NCI-H524 treated with DMSO at 0.1 percent for 48 hours (cell line): ENCODE data around the gene XRCC2.
"Not testable (repeated sequence)": the region's sequence is repeated elsewhere in the genome, so short reads cannot be mapped to it uniquely, and the experiment has no call there.

Experiments used
- DNase-seq: peaks from one replicate; lab custom pipeline; 2025; lab: John Stamatoyannopoulos, UW

The XRCC2 gene

DNA sequence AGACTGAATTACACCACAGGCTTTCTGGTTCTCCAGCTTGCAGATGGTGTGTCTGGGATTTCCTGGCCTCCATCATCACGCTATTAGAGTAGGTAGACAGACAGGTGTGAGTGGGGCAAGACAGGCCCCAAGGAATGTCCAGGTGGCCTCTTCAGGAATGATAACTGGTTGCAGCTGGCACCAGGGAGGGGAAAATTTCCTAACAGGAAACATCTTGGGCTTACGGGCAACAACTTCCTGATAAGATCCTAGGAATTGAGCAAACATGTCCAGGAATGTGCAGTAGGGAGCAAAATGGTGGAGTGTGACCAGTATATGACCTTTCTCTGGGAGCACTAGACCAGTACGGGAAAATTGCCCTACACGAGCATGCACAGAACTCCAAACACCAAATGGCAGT is 11.3 kb downstream of the XRCC2 start:
- DNase-seq, result no peak

- no peak for DNase-seq
Observed at GRCh38 chr7:152663931-152664330, 12.0 kb downstream of the XRCC2 start.

GRCh38 chr7:152663148-152663740 is 12.7 kb downstream of the XRCC2 start:
- no peak for DNase-seq

DNA sequence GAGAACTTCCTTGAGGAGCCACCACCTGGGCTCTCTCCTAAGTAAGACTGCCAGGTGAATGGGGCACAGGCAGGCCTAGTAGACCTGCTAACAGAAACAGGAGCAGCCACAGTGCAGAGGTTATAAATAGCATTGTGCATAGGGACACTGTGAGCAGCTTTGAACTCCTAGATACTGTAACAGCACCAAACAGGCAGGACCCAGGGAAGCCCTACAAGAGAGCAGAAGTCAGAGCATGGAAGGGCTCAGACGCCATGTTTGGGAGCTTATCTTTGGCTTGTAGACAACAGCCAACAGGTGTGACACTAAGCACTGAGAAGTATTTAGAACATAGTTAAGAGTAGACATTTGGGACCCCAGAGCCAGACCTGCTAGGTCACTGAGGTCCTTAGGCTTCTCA is 14.5 kb downstream of the XRCC2 start:
- DNase-seq, result no peak

GRCh38 chr7:152660021-152660420 is 15.9 kb downstream of the XRCC2 start:
- DNase-seq, result no peak

- DNase-seq, result no peak
Observed at GRCh38 chr7:152654971-152655370, 21.0 kb downstream of the XRCC2 start.

DNA sequence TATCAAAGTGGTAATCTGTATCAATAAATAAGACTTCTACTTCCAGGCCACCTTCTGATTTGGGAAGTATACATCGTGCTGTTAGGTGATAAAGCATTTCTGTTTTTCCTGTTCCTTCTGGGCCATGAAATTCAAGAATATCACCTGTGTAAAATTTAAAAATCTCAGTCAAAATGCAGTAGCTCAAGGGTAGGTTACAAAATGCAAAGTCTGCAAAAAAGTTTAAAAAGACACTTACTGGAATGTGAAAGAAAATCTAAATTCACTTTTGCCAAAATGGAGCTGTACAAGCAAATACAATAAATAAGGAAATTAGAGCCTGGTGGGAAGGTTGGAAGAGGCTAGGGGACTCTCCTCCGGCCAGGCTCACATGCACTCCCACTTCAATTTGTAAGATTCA is 26.7 kb downstream of the XRCC2 start:
- DNase-seq, result no peak

GRCh38 chr7:152647009-152647408 is 28.9 kb downstream of the XRCC2 start:
- DNase-seq, result no peak

DNA sequence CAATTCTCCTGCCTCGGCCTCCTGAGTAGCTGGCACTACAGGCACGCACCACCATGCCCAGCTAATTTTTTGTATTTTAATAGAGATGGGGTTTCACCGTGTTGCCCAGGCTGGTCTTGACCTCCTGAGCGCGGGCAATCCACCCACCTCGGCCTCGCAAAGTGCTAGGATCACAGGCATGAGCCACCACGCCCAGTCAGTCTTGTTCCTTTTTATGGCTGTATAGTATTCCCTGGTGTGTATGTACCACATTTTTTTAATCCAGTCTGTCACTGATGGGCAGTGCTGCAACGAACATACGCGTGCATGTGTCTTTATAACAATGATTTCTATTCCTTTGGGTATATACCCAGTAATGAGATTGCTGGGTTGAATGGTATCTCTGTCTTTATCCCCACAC is 29.4 kb downstream of the XRCC2 start:
- not testable (repeated sequence) for DNase-seq

GRCh38 chr7:152643979-152644559 is 31.9 kb downstream of the XRCC2 start:
- DNase-seq, result no peak

DNA sequence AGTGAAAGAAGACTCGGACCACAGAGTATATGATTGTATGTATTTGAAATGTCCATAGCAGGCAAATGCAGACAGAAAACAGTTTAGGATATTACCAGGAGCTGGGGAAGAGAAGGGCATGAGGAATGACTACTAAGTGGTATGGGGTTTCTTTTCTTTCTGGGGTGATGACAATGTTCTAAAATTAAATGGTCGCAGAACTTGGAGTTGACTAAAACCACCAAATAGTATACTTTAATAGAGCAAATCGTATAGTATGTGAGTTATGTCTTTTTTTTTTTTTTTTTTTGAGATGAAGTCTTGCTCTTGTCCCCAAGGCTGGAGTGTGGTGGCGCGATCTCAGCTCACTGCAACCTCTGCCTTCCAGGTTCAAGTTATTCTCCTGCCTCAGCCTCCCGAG is 34.6 kb downstream of the XRCC2 start:
- DNase-seq, result no peak

DNA sequence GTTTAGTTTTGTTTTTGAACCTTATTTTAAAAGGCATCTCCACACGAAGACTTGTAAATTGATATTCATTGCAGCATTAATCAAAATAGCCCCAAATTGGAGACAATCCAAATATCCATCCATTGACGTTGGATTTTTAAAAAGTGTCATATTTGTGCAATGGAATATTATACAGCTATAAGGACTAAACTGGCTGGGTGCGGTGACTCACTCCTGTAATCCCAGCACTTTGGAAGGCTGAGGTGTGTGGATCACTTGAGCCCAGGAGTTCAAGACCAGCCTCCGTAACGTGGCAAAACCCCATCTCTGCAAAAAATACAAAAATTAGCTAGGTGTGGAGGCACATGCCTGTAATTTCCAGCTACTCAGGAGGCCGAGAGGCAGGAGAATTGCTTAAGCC is 35.1 kb downstream of the XRCC2 start:
- no peak for DNase-seq

DNA sequence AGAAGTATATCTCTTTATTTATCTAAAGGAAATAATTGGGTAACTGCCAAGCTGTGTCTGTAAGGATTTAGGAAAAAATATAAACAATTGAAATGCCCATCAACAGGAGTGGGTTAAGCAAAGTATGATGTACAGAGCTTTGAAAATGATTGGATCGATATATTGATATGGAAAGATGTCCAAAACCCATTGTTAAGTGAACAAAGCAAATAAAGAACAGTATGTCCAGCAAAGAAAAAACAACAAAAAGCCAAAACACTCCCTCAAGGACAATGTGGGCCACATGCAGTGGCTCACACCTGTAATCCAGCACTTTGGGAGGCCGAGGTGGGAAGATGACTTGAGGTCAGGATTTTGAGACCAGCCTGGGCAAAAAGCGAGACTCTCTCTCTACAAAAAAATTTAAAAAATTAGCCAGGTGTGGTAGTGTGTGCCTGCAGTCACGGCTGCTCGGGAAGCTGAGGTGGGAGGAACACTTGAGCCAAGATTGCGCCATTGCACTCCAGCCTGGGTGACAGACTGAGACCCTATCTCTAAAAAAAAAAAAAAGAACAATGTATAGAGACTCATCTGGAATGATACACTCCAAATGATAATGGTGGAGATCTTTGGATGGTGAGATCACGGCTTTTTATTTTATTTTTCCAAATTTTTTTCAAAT is 37.9 kb downstream of the XRCC2 start:
- no peak for DNase-seq

DNA sequence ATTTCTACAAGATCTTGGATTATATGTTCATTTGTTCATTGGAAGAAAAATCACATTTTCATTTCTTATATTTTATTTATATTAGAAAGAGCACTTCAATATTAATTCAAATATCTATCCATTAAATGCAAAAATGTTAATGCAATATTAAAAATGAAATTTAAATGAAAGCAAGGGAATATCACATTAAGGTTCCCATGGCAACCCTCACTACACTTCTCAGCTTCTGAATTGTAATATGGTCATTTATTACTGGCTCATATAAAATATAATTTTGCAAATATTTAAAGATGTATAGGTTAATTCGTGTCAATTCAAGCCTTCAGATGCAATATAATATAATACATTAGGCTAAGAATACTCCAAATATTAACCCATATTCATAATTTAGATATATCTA is 38.8 kb downstream of the XRCC2 start:
- no peak for DNase-seq

GRCh38 chr7:152636441-152636840 is 39.5 kb downstream of the XRCC2 start:
- DNase-seq, result no peak

GRCh38 chr7:152633504-152633903 is 42.4 kb downstream of the XRCC2 start:
- DNase-seq, result no peak

DNA sequence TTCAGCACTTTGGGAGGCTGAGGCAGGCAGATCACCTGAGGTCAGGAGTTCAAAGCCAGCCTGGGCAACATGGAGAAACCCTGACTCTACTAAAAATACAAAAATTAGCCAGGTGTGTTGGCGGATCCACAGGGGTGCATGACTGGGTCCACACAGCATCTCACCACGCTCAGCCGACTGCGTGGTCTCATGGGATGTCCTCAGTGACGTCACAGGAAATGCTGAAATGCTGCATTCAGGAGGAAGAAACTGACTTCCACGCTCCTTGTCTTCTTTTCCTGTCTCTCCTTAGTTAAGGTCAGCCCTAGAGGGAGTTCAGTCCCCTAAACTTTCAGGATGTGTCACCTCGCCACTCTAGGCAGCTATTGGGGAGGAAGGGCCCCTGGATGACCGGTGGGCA is 42.9 kb downstream of the XRCC2 start:
- no peak for DNase-seq

GRCh38 chr7:152628772-152629171 is 47.2 kb downstream of the XRCC2 start:
- not testable (repeated sequence) for DNase-seq

- no peak for DNase-seq
Observed at GRCh38 chr7:152624228-152624627, 51.7 kb downstream of the XRCC2 start.

DNA sequence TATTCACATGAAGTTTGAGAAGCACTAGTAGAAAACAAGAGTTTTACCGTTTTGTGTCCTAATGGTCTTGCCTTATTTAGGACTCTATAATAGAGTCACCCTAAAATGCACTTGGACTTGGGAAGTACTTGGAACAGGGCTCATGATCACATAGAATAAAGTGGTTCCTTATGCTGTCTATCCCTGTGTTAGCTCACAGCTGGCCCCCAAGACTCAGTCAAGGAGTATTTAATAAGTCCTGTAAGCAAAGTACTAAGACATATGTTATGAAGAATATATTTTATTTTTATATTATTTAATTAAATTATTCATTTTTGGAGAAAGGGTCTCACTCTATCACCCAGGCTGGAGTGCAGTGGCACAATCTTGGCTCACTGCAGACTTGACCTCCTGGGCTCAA is 54.5 kb downstream of the XRCC2 start:
- DNase-seq, result no peak

GRCh38 chr7:152619027-152619739 is 56.8 kb downstream of the XRCC2 start:
- DNase-seq, result no peak

- no peak for DNase-seq
Observed at GRCh38 chr7:152618427-152618826, 57.5 kb downstream of the XRCC2 start.

DNA sequence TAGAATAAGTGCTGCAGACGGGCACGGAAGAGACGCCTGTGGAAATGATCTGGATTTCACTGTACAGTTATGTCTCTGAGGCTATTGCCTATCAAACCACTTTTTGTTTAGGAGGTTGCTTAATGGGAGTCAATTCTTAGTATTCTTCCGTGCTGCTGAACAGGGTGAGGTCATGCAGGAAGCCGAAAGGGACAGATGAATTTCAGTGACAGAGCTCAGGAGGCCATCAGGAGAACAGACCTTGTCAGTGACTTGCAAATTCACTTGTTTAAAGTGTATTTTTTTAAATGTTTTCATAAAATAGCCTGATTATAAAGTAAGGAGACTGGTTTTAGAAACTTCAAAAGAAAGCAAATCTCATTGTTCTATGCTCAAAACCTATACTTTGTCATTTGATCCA is 58.9 kb downstream of the XRCC2 start:
- DNase-seq, result no peak
